ACC112 (cell line): ENCODE measurements around the gene PSORS1C1.
A peak's percentile ranks its signal among the peaks of the same experiment; 100 is the strongest.

Experiments used
- H2AFZ ChIP-seq: fragments of 200-600 bp; sonication (generic); one replicate; pipeline ENCODE4 v1.6.0; 2017; ENCODE audit warnings: antibody characterized with exemption, low read length; ENCODE audit not compliant: unreplicated experiment
- H3K27ac ChIP-seq: fragments of 200-600 bp; sonication (generic); 2 replicates; pipeline ENCODE4 v1.5.1; 2014; ENCODE audit warnings: low read depth, mild to moderate bottlenecking, antibody characterized with exemption, low read length, moderate library complexity
- H3K27me3 ChIP-seq: fragments of 200-600 bp; sonication (generic); 2 replicates; pipeline ENCODE4 v1.6.1; 2014; ENCODE audit warnings: mild to moderate bottlenecking, antibody characterized with exemption, low read length, moderate library complexity, mixed read lengths; ENCODE audit not compliant: insufficient read depth
- H3K36me3 ChIP-seq: fragments of 200-600 bp; sonication (generic); 2 replicates; pipeline ENCODE4 v1.6.1; 2016; ENCODE audit warnings: mild to moderate bottlenecking, antibody characterized with exemption, low read length, moderate library complexity, mixed read lengths; ENCODE audit not compliant: insufficient read depth
- H3K4me1 ChIP-seq: fragments of 200-600 bp; sonication (generic); one replicate; pipeline ENCODE4 v1.6.1; 2016; ENCODE audit warnings: low read length, mixed read lengths; ENCODE audit not compliant: insufficient read depth, unreplicated experiment, control insufficient read depth
- H3K4me3 ChIP-seq: fragments of 200-600 bp; sonication (generic); 2 replicates; pipeline ENCODE4 v1.5.1; 2014; ENCODE audit warnings: mild to moderate bottlenecking, low read depth, low read length
- H3K79me2 ChIP-seq: fragments of 200-600 bp; sonication (generic); one replicate; pipeline ENCODE4 v1.6.0; 2016; ENCODE audit warnings: low read length; ENCODE audit not compliant: control insufficient read depth, unreplicated experiment, insufficient read depth

PSORS1C1 gene

DNA sequence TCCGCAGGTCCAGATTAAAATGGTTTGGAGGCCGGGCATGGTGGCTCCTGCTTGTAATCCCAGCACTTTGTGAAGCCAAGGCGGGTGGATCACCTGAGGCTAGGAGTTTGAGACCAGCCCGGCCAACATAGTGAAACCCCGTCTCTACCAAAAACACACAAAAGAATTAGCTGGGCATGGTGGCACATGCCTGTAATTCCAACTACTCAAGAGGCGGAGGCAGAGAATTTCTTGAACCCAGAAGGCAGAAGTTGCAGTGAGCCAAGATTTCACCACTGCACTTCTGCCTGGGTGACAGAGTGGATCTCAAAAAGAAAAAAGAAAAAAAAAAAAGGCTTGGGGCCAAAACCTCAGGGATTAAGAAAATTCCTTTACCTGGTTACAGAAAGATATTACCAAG is 32.7 kb upstream of the PSORS1C1 start:
- H3K27ac ChIP-seq: no peak overlapping the region
- peaks cover 13% of the 10 kb centered on the region for H3K4me1 ChIP-seq
- no peak overlapping the region for H2AFZ ChIP-seq
- H3K36me3 ChIP-seq: no peaks in the 10 kb centered on the region
- H3K79me2 ChIP-seq: no peaks in the 10 kb centered on the region
- H3K4me3 ChIP-seq: no peak overlapping the region
- H3K27me3 ChIP-seq: no peaks in the 10 kb centered on the region

- Histone ChIP-seq H2AFZ (no peak overlapping the region), H3K79me2 (no peaks in the 10 kb centered on the region), H3K4me3 (no peak overlapping the region), H3K27me3 (no peaks in the 10 kb centered on the region), H3K27ac (no peak overlapping the region; the same call in 1 of the 2 replicates), H3K36me3 (no peaks in the 10 kb centered on the region), H3K4me1 (peaks cover 19% of the 10 kb centered on the region)
Measured at GRCh38 chr6:31083742-31084354, 30.8 kb upstream of the PSORS1C1 start.

DNA sequence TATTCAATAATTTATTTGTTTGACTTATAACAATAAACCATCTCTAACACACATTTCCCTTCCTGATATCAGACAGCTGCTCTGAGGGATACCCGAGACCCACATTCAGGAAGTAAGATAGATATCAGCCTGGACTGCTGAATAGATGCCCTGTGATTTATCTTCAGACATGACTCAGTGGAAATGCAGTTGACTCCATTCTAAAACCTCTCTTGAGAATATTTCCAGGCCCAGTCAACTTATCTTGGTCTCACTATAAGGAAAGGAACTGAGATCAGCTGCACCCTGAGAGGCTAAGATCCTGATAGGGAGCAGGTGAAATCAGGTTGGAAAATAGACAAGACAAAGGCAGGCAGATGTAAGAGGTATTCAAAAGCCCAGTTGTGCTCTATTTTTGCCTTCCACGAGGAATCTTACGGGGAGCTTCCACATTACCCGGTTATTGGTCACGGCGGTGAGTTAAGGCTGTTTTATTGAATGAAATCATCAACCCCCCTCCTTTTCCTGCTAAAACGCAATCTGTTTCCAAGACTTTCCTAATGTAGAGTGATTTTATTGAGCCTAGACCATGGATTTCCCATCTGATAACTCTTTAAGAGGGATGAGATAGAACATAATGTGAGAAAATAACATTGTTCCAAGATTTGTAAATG is 27.7 kb upstream of the PSORS1C1 start:
- peak overlapping the region; percentile 26 for H2AFZ ChIP-seq
- peak overlapping the region; percentile 49 for H3K4me3 ChIP-seq
- H3K4me1 ChIP-seq: peaks cover 19% of the 10 kb centered on the region
- H3K27ac ChIP-seq: peak overlapping the region; percentile 50
- H3K27me3 ChIP-seq: no peaks in the 10 kb centered on the region
- no peaks in the 10 kb centered on the region for H3K36me3 ChIP-seq
- H3K79me2 ChIP-seq: no peaks in the 10 kb centered on the region

DNA sequence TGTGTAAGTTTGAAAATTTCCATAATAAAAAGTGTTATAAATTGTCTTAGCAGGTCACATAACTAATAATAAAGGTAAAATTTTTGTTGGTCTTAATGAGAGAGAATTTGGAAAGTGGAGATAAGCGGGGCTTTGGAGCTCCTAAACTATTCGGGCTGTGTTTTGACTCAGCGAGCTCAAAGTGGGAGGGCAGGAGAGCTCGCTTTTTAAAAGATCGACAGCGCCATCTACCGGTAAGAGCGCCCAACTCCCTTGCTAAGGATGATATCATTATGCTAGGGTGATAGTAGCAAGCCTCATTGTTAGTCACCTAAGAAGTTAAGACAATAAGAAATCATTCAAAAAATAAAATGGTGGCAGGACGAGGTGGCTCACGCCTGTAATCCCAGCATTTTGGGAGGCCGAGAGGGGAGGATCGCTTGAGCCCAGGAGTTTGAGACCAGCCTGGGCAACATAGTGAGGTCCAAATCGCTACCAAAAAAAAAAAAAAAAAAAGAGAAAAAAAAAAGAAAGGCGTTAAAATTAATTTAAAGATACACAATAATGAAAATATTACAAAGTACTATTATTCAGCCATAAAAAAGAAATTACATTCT is 27.0 kb upstream of the PSORS1C1 start:
- Histone ChIP-seq H3K79me2 (no peaks in the 10 kb centered on the region), H3K4me3 (peak overlapping the region; percentile 49), H3K27ac (peak overlapping the region; percentile 50), H3K4me1 (peaks cover 19% of the 10 kb centered on the region), H2AFZ (peak overlapping the region; percentile 26), H3K27me3 (no peaks in the 10 kb centered on the region), H3K36me3 (no peaks in the 10 kb centered on the region)

GRCh38 chr6:31090275-31090972 is 24.2 kb upstream of the PSORS1C1 start:
- peaks cover 26% of the 10 kb centered on the region for H3K4me1 ChIP-seq
- no peaks in the 10 kb centered on the region for H3K36me3 ChIP-seq
- no peak overlapping the region for H2AFZ ChIP-seq
- H3K27ac ChIP-seq: no peak overlapping the region
- no peaks in the 10 kb centered on the region for H3K27me3 ChIP-seq
- H3K4me3 ChIP-seq: no peak overlapping the region
- H3K79me2 ChIP-seq: no peaks in the 10 kb centered on the region

GRCh38 chr6:31090973-31091364 is 23.6 kb upstream of the PSORS1C1 start:
- Histone ChIP-seq H3K27me3 (no peaks in the 10 kb centered on the region), H3K79me2 (no peaks in the 10 kb centered on the region), H3K4me3 (no peak overlapping the region), H2AFZ (no peak overlapping the region), H3K36me3 (no peaks in the 10 kb centered on the region), H3K4me1 (peaks cover 26% of the 10 kb centered on the region), H3K27ac (no peak overlapping the region)

- Histone ChIP-seq H3K27me3 (no peaks in the 10 kb centered on the region), H3K27ac (no peak overlapping the region), H3K36me3 (no peaks in the 10 kb centered on the region), H3K4me1 (peaks cover 21% of the 10 kb centered on the region), H3K4me3 (no peak overlapping the region), H3K79me2 (no peaks in the 10 kb centered on the region), H2AFZ (no peak overlapping the region)
Measured at GRCh38 chr6:31091680-31092079, 22.9 kb upstream of the PSORS1C1 start.

DNA sequence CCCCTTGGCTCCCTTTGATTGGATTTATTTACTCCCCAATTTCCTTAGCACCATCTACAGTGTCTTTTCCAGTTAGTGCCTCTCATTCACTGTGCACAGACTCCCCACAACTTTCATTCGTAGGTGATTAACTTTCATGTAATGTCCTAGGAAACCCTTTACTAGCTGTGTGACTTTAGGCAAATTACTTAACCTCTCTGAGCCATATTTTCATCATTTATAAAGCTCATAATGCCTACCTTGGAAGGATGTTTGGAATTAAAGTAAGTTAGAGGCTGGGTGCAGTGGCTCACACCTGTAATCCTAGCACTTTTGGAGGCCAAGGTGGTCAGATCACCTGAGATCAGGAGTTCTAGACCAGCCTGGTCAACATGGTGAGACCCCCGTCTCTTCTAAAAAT is 22.4 kb upstream of the PSORS1C1 start:
- Histone ChIP-seq H3K36me3 (no peaks in the 10 kb centered on the region), H2AFZ (no peak overlapping the region), H3K27ac (no peak overlapping the region), H3K27me3 (no peaks in the 10 kb centered on the region), H3K79me2 (no peaks in the 10 kb centered on the region), H3K4me1 (peaks cover 15% of the 10 kb centered on the region), H3K4me3 (no peak overlapping the region)

GRCh38 chr6:31092769-31093505 is 21.7 kb upstream of the PSORS1C1 start:
- H3K79me2 ChIP-seq: no peaks in the 10 kb centered on the region
- no peak overlapping the region for H2AFZ ChIP-seq
- no peaks in the 10 kb centered on the region for H3K27me3 ChIP-seq
- no peaks in the 10 kb centered on the region for H3K36me3 ChIP-seq
- peaks cover 15% of the 10 kb centered on the region for H3K4me1 ChIP-seq
- H3K4me3 ChIP-seq: no peak overlapping the region
- no peak overlapping the region for H3K27ac ChIP-seq

- Histone ChIP-seq H3K79me2 (no peaks in the 10 kb centered on the region), H3K27ac (no peak overlapping the region), H3K27me3 (no peaks in the 10 kb centered on the region), H3K36me3 (no peaks in the 10 kb centered on the region), H2AFZ (no peak overlapping the region), H3K4me1 (peaks cover 15% of the 10 kb centered on the region), H3K4me3 (no peak overlapping the region)
Measured at GRCh38 chr6:31094389-31094881, 20.2 kb upstream of the PSORS1C1 start.
